PC-3 (cell line): ENCODE results near the gene HS3ST2. TPM values are rescaled to one million over a fixed set of nuclear protein-coding genes. Genes with fewer than 3 reads are reported as not detected.

Experiments
- ATAC-seq: fragments of 200-7000 bp; cut with Tn5 transposase; 2 replicates; pipeline ENCODE4 v1.9.1; 2020; ENCODE audit warnings: mild to moderate bottlenecking, moderate library complexity
- BruUV-seq: library from RNA; stranded (reverse); fragments of 400-500 nt; replicated peaks from 2 replicates; lab custom pipeline; 2021; lab: Mats Ljungman, UMichigan
- CTCF ChIA-PET: fragments of 300-600 bp; sonication (Branson Sonifier 250); formaldehyde crosslinking; loops from one replicate; lab custom pipeline; 2022; ENCODE audit warnings: antibody characterized with exemption; lab: Charles Lee
- POLR2A ChIA-PET: fragments of 300-600 bp; sonication (Branson Sonifier 250); formaldehyde crosslinking; loops from one replicate; lab custom pipeline; 2022; ENCODE audit warnings: antibody characterized with exemption; ENCODE audit not compliant: unreplicated experiment; lab: Charles Lee
- DNase-seq: peaks from one replicate; pipeline ENCODE4 v3.0.0-alpha.2; 2015
- H2AFZ ChIP-seq: fragments of 300-600 bp; sonication (generic); 2 replicates; pipeline ENCODE4 v1.6.0; 2016; ENCODE audit warnings: antibody characterized with exemption, low read length
- H3F3A ChIP-seq: fragments of 300-600 bp; sonication (generic); one replicate; pipeline ENCODE4 v1.6.0; 2017; ENCODE audit warnings: antibody characterized with exemption, low read length, control low read depth, mild to moderate bottlenecking; ENCODE audit not compliant: unreplicated experiment
- H3K27ac ChIP-seq: fragments of 300-600 bp; sonication (generic); 2 replicates; pipeline ENCODE4 v1.5.1; 2016; ENCODE audit warnings: mild to moderate bottlenecking, low read length
- H3K27me3 ChIP-seq: fragments of 300-600 bp; sonication (generic); 2 replicates; pipeline ENCODE4 v1.6.1; 2016; ENCODE audit warnings: low read length, mixed read lengths
- H3K36me3 ChIP-seq: fragments of 300-600 bp; sonication (generic); 2 replicates; pipeline ENCODE4 v1.6.1; 2016; ENCODE audit warnings: low read depth, mixed run types, low read length, mixed read lengths
- H3K4me1 ChIP-seq: fragments of 300-600 bp; sonication (generic); 2 replicates; pipeline ENCODE4 v1.5.1; 2016; ENCODE audit warnings: low read length; ENCODE audit not compliant: insufficient read depth
- H3K4me2 ChIP-seq: fragments of 300-600 bp; sonication (generic); 2 replicates; pipeline ENCODE4 v1.6.0; 2016; ENCODE audit warnings: low read length
- H3K4me3 ChIP-seq: fragments of 300-600 bp; sonication (generic); 2 replicates; pipeline ENCODE4 v1.5.1; 2016; ENCODE audit warnings: mild to moderate bottlenecking, low read length, mixed read lengths
- H3K79me2 ChIP-seq: fragments of 300-600 bp; sonication (generic); 2 replicates; pipeline ENCODE4 v1.6.1; 2017; ENCODE audit warnings: low read length, mixed read lengths
- H3K9ac ChIP-seq: fragments of 300-600 bp; sonication (generic); 2 replicates; pipeline ENCODE4 v1.6.0; 2016; ENCODE audit warnings: mild to moderate bottlenecking, low read length
- H3K9me2 ChIP-seq: fragments of 300-600 bp; sonication (generic); replicated peaks from 2 replicates; pipeline ENCODE4 v1.6.1; 2016; ENCODE audit warnings: mixed run types, low read length, mixed read lengths
- H3K9me3 ChIP-seq: fragments of 300-600 bp; sonication (generic); 2 replicates; pipeline ENCODE4 v1.6.1; 2016; ENCODE audit warnings: low read length, mixed read lengths
- H4K20me1 ChIP-seq: fragments of 300-600 bp; sonication (generic); 2 replicates; pipeline ENCODE4 v1.6.1; 2016; ENCODE audit warnings: low read length, mixed read lengths
- CTCF ChIP-seq: fragments of 300-600 bp; sonication (generic); conservative IDR thresholded peaks from 2 replicates; pipeline ENCODE4 v1.5.1; 2017; ENCODE audit warnings: antibody characterized with exemption, low read depth, mild to moderate bottlenecking, low read length
- EZH2 ChIP-seq: fragments of 300-600 bp; sonication (generic); IDR thresholded peaks from one replicate; pipeline ENCODE4 v1.6.1; 2017; ENCODE audit warnings: antibody characterized with exemption, mild to moderate bottlenecking, low read length; ENCODE audit not compliant: unreplicated experiment
- EZH2phosphoT487 ChIP-seq: fragments of 300-600 bp; sonication (generic); IDR thresholded peaks from 2 replicates; pipeline ENCODE4 v1.6.1; 2018; ENCODE audit warnings: mild to moderate bottlenecking, antibody characterized with exemption, low read length, borderline replicate concordance
- intact Hi-C: fragments of 100-400 bp; cut with micrococcal nuclease; formaldehyde crosslinking; loops from 2 replicates; pipeline ENCODE4 v1.9.0; 2023
- total RNA-seq: library from RNA; depleted of rRNA; stranded (reverse); fragments of >200 nt; gene quantifications from 2 replicates; pipeline ENCODE4 v1.2.3, GENCODE V29; 2014

HS3ST2 gene
- total RNA-seq, 1 experiment from 2014 or later: not detected

- intact Hi-C loops: no loop called here
- Histone ChIP-seq H2AFZ (no peak overlapping the region), H3K79me2 (no peaks in the 10 kb centered on the region), H3K4me2 (no peak overlapping the region), H3F3A (no peaks in the 10 kb centered on the region), H3K4me3 (no peak overlapping the region), H3K9ac (no peak overlapping the region), H3K9me3 (no peaks in the 10 kb centered on the region), H4K20me1 (no peaks in the 10 kb centered on the region), H3K27ac (no peak overlapping the region), H3K4me1 (no peaks in the 10 kb centered on the region), H3K9me2 (no peaks in the 10 kb centered on the region), H3K36me3 (no peaks in the 10 kb centered on the region), H3K27me3 (0 out of 2 replicates have a peak, but pooled peaks cover 13% of the 10 kb centered on the region)
- BruUV-seq: no TSS peak
- ChIA-PET CTCF (no interaction called here), POLR2A (no interaction called here)
- ATAC-seq (no peak), DNase-seq (no peak)
- TF ChIP-seq CTCF: no peak
- TF ChIP-seq EZH2phosphoT487: no peak
- no peak for TF ChIP-seq EZH2
Observed at GRCh38 chr16:22885951-22886350, 72.0 kb downstream of the HS3ST2 start.

- no peaks in the 10 kb centered on the region for H4K20me1 ChIP-seq
- no peaks in the 10 kb centered on the region for H3K9me3 ChIP-seq
- H3K9ac ChIP-seq: no peak overlapping the region
- H3K27me3 ChIP-seq: 0 out of 2 replicates have a peak, but pooled peaks cover 5% of the 10 kb centered on the region
- no peak overlapping the region for H3K4me3 ChIP-seq
- BruUV-seq: no TSS peak
- H3K4me2 ChIP-seq: no peak overlapping the region
- no peak for ATAC-seq
- no peak for DNase-seq
- no peaks in the 10 kb centered on the region for H3F3A ChIP-seq
- H2AFZ ChIP-seq: no peak overlapping the region
- H3K9me2 ChIP-seq: no peaks in the 10 kb centered on the region
- ChIA-PET POLR2A (no interaction called here), CTCF (no interaction called here)
- no peaks in the 10 kb centered on the region for H3K79me2 ChIP-seq
- H3K4me1 ChIP-seq: no peaks in the 10 kb centered on the region
- intact Hi-C loops: no loop called here
- no peak overlapping the region for H3K27ac ChIP-seq
- TF ChIP-seq EZH2: no peak
- no peak for TF ChIP-seq CTCF
- H3K36me3 ChIP-seq: no peaks in the 10 kb centered on the region
Observed at GRCh38 chr16:22886927-22887326, 73.0 kb downstream of the HS3ST2 start.

GRCh38 chr16:22887445-22887844 lies 73.5 kb downstream of the HS3ST2 start:
- no peak for DNase-seq
- CTCF ChIA-PET: no interaction called here
- BruUV-seq: no TSS peak

More at GRCh38 chr16:22887445-22887844, 73.5 kb downstream of the HS3ST2 start:
- POLR2A ChIA-PET: no interaction called here
- no peaks in the 10 kb centered on the region for H4K20me1 ChIP-seq
- H2AFZ ChIP-seq: no peak overlapping the region
- TF ChIP-seq EZH2: no peak
- TF ChIP-seq EZH2phosphoT487: no peak
- TF ChIP-seq CTCF: no peak
- H3K4me3 ChIP-seq: no peak overlapping the region
- H3K9me3 ChIP-seq: no peaks in the 10 kb centered on the region
- H3K27me3 ChIP-seq: 0 out of 2 replicates have a peak, but pooled peaks cover 5% of the 10 kb centered on the region
- no peaks in the 10 kb centered on the region for H3K36me3 ChIP-seq
- H3K4me1 ChIP-seq: no peaks in the 10 kb centered on the region
- H3K79me2 ChIP-seq: no peaks in the 10 kb centered on the region
- H3K27ac ChIP-seq: no peak overlapping the region
- H3K9me2 ChIP-seq: no peaks in the 10 kb centered on the region
- intact Hi-C loops: no loop called here
- ATAC-seq: no peak
- H3F3A ChIP-seq: no peaks in the 10 kb centered on the region
- H3K9ac ChIP-seq: no peak overlapping the region
- no peak overlapping the region for H3K4me2 ChIP-seq
